ENCODE measurements around the gene FBLN2. TPM values are rescaled to one million over a fixed set of nuclear protein-coding genes. Genes with fewer than 3 reads are reported as not detected.

Gene FBLN2
- total and polyA plus RNA-seq, 10 of the 15 experiments (the other 5 are each of a cell fraction or from before 2014, with no cell fraction given): 0.03 to 0.41 (median 0.12) TPM; not detected in 2

GRCh38 chr3:13509059-13509815, 39.7 kb upstream of the FBLN2 start:
- Histone ChIP-seq H3K4me3 (no peak overlapping the region), H3K36me3 (ENCODE audit: control insufficient read depth in 2 of 2, insufficient read depth in 2 of 2, low read length in 1 of 2) (no peaks in the 10 kb centered on the region), H3K79me2 (ENCODE audit: control insufficient read depth, insufficient read depth, low read length) (no peaks in the 10 kb centered on the region), H3K9me3 (replicated peaks; ENCODE audit: control insufficient read depth, insufficient read depth, low read length) (no peaks in the 10 kb centered on the region), H2AFZ (ENCODE audit: control insufficient read depth, low read depth, low read length) (no peak overlapping the region), H4K20me1 (ENCODE audit: control insufficient read depth, insufficient read depth) (no peaks in the 10 kb centered on the region), H3K4me2 (ENCODE audit: control insufficient read depth, insufficient read depth) (no peak overlapping the region), H3K27ac (ENCODE audit: control insufficient read depth, insufficient read depth) (no peak overlapping the region), H3K4me1 (ENCODE audit: control insufficient read depth, insufficient read depth, low read length) (peaks cover 5% of the 10 kb centered on the region; the same call in 1 of the 2 replicates), H3K9ac (ENCODE audit: control insufficient read depth, insufficient read depth, low read length) (no peak overlapping the region), H3K27me3 (replicated peaks in 1 of 2; ENCODE audit: control insufficient read depth in 2 of 2, insufficient read depth in 2 of 2, low read length in 1 of 2) (no peaks in the 10 kb centered on the region)
- 34% methylated on average over 15 of the region's 15 CpGs for WGBS (ENCODE audit: insufficient coverage, insufficient replicate concordance, low lambda C conversion rate, missing lambda C conversion rate)
- ChIA-PET POLR2A (no interaction called here), RAD21 (ENCODE audit: unreplicated experiment) (no interaction called here), SMC1A (ENCODE audit: uncharacterized antibody, unreplicated experiment) (no interaction called here), CTCF (no interaction called here)
- DNase-seq (ENCODE audit: low read depth, low spot score) (no peak), FAIRE-seq (no peak), ATAC-seq (no peak)
- BruUV-seq (replicated peaks): no TSS peak
- intact Hi-C loops (cut with micrococcal nuclease; ENCODE audit: unreplicated experiment): no loop called here
- in situ Hi-C loops (cut with MboI): no loop called here
- no peak for TF ChIP-seq E4F1 (IDR thresholded peaks at IDR 0.05; ENCODE audit: borderline replicate concordance, partially characterized antibody)
- no peak for TF ChIP-seq NFXL1 (IDR thresholded peaks at IDR 0.05; ENCODE audit: borderline replicate concordance)
- no peak for TF ChIP-seq BHLHE40 (IDR thresholded peaks at IDR 0.05; ENCODE audit: borderline replicate concordance in 1 of 2, low read depth in 2 of 2, low read length in 1 of 2)
- no peak for TF ChIP-seq RCOR1 (conservative IDR thresholded peaks at IDR 0.05; ENCODE audit: low read depth, low read length)
- no peak for TF ChIP-seq POLR2AphosphoS2 (IDR thresholded peaks at IDR 0.05; ENCODE audit: low read depth, low read length)
- no peak for TF ChIP-seq CEBPB (IDR thresholded peaks at IDR 0.05; ENCODE audit: borderline replicate concordance in 1 of 2, low read depth in 2 of 2, low read length in 2 of 2)
- no peak for TF ChIP-seq SIN3A (IDR thresholded peaks at IDR 0.05; ENCODE audit: low read depth, low read length)
- TF ChIP-seq SUZ12 (IDR thresholded peaks at IDR 0.05; ENCODE audit: unreplicated experiment): no peak
- no peak for TF ChIP-seq NR2F1 (conservative IDR thresholded peaks at IDR 0.05)
- TF ChIP-seq PAX8 (IDR thresholded peaks at IDR 0.05): no peak
- TF ChIP-seq, protein P1, sequence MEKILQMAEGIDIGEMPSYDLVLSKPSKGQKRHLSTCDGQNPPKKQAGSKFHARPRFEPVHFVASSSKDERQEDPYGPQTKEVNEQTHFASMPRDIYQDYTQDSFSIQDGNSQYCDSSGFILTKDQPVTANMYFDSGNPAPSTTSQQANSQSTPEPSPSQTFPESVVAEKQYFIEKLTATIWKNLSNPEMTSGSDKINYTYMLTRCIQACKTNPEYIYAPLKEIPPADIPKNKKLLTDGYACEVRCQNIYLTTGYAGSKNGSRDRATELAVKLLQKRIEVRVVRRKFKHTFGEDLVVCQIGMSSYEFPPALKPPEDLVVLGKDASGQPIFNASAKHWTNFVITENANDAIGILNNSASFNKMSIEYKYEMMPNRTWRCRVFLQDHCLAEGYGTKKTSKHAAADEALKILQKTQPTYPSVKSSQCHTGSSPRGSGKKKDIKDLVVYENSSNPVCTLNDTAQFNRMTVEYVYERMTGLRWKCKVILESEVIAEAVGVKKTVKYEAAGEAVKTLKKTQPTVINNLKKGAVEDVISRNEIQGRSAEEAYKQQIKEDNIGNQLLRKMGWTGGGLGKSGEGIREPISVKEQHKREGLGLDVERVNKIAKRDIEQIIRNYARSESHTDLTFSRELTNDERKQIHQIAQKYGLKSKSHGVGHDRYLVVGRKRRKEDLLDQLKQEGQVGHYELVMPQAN (conservative IDR thresholded peaks at IDR 0.05): no peak
- TF ChIP-seq CBX5 (IDR thresholded peaks at IDR 0.05; ENCODE audit: low read depth): no peak
- no peak for TF ChIP-seq WRNIP1 (IDR thresholded peaks at IDR 0.05; ENCODE audit: borderline replicate concordance, low read depth, low read length)
- TF ChIP-seq BCL11A (IDR thresholded peaks at IDR 0.05; ENCODE audit: low read depth, low read length): no peak
- TF ChIP-seq, protein P2, sequence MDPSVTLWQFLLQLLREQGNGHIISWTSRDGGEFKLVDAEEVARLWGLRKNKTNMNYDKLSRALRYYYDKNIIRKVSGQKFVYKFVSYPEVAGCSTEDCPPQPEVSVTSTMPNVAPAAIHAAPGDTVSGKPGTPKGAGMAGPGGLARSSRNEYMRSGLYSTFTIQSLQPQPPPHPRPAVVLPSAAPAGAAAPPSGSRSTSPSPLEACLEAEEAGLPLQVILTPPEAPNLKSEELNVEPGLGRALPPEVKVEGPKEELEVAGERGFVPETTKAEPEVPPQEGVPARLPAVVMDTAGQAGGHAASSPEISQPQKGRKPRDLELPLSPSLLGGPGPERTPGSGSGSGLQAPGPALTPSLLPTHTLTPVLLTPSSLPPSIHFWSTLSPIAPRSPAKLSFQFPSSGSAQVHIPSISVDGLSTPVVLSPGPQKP (IDR thresholded peaks at IDR 0.05; ENCODE audit: low read depth, low read length): no peak

Data from GM12878 (cell line).